ENCODE results near the gene FOXA2.
A peak's percentile ranks its signal among the peaks of the same experiment; 100 is the strongest.

The FOXA2 gene

GRCh38 chr20:22586645-22587310 lies 2.4 kb upstream of the FOXA2 start:
- H3K79me2 ChIP-seq (ENCODE audit: control insufficient read depth, low read length): no peaks in the 10 kb centered on the region
- no peaks in the 10 kb centered on the region for H3K36me3 ChIP-seq (ENCODE audit: control insufficient read depth, low read length)
- H3K4me3 ChIP-seq (ENCODE audit: low read length): no peak overlapping the region
- H3K4me1 ChIP-seq (ENCODE audit: control insufficient read depth, low read length): no peaks in the 10 kb centered on the region
- H3K27ac ChIP-seq (ENCODE audit: low read depth, low read length): no peak overlapping the region
- H3K27me3 ChIP-seq (ENCODE audit: control insufficient read depth, low read length): no peaks in the 10 kb centered on the region
- no peaks in the 10 kb centered on the region for H3K9me2 ChIP-seq (replicated peaks; ENCODE audit: control insufficient read depth, low read length)
- H3K9me3 ChIP-seq (ENCODE audit: control insufficient read depth, insufficient read depth, low read length): no peaks in the 10 kb centered on the region; the same call in 1 of the 2 replicates
- no peaks in the 10 kb centered on the region for H4K20me1 ChIP-seq (ENCODE audit: control insufficient read depth, insufficient read depth, low read depth, low read length)
- H3F3A ChIP-seq (ENCODE audit: control insufficient read depth, insufficient read depth): no peaks in the 10 kb centered on the region
- TF ChIP-seq EZH2phosphoT487 (IDR thresholded peaks at IDR 0.05; ENCODE audit: borderline replicate concordance, low read length): no peak
- TF ChIP-seq CTCF (IDR thresholded peaks at IDR 0.05; ENCODE audit: low read depth, low read length, poor library complexity, severe bottlenecking): peak; percentile 28
- no peak overlapping the region for H3K4me2 ChIP-seq (ENCODE audit: low read length)

- no peak overlapping the region for H3K4me3 ChIP-seq (ENCODE audit: low read length)
- no peaks in the 10 kb centered on the region for H3K27me3 ChIP-seq (ENCODE audit: control insufficient read depth, low read length)
- no peaks in the 10 kb centered on the region for H4K20me1 ChIP-seq (ENCODE audit: control insufficient read depth, insufficient read depth, low read depth, low read length)
- no peaks in the 10 kb centered on the region for H3K9me2 ChIP-seq (replicated peaks; ENCODE audit: control insufficient read depth, low read length)
- H3K27ac ChIP-seq (ENCODE audit: low read depth, low read length): no peak overlapping the region
- no peaks in the 10 kb centered on the region for H3F3A ChIP-seq (ENCODE audit: control insufficient read depth, insufficient read depth)
- TF ChIP-seq EZH2phosphoT487 (IDR thresholded peaks at IDR 0.05; ENCODE audit: borderline replicate concordance, low read length): no peak
- TF ChIP-seq CTCF (IDR thresholded peaks at IDR 0.05; ENCODE audit: low read depth, low read length, poor library complexity, severe bottlenecking): no peak
- no peaks in the 10 kb centered on the region for H3K36me3 ChIP-seq (ENCODE audit: control insufficient read depth, low read length)
- no peaks in the 10 kb centered on the region for H3K4me1 ChIP-seq (ENCODE audit: control insufficient read depth, low read length)
- H3K9me3 ChIP-seq (ENCODE audit: control insufficient read depth, insufficient read depth, low read length): no peaks in the 10 kb centered on the region; the same call in 1 of the 2 replicates
- no peaks in the 10 kb centered on the region for H3K79me2 ChIP-seq (ENCODE audit: control insufficient read depth, low read length)
- no peak overlapping the region for H3K4me2 ChIP-seq (ENCODE audit: low read length)
Measured at GRCh38 chr20:22585786-22586493, 1.6 kb upstream of the FOXA2 start.

- H3K79me2 ChIP-seq (ENCODE audit: control insufficient read depth, low read length): no peaks in the 10 kb centered on the region
- no peaks in the 10 kb centered on the region for H3K27me3 ChIP-seq (ENCODE audit: control insufficient read depth, low read length)
- H3K27ac ChIP-seq (ENCODE audit: low read depth, low read length): no peak overlapping the region
- H3K4me1 ChIP-seq (ENCODE audit: control insufficient read depth, low read length): no peaks in the 10 kb centered on the region
- no peaks in the 10 kb centered on the region for H3F3A ChIP-seq (ENCODE audit: control insufficient read depth, insufficient read depth)
- no peaks in the 10 kb centered on the region for H3K36me3 ChIP-seq (ENCODE audit: control insufficient read depth, low read length)
- no peaks in the 10 kb centered on the region for H4K20me1 ChIP-seq (ENCODE audit: control insufficient read depth, insufficient read depth, low read depth, low read length)
- H3K9me3 ChIP-seq (ENCODE audit: control insufficient read depth, insufficient read depth, low read length): no peaks in the 10 kb centered on the region; the same call in 1 of the 2 replicates
- TF ChIP-seq EZH2phosphoT487 (IDR thresholded peaks at IDR 0.05; ENCODE audit: borderline replicate concordance, low read length): no peak
- no peak for TF ChIP-seq CTCF (IDR thresholded peaks at IDR 0.05; ENCODE audit: low read depth, low read length, poor library complexity, severe bottlenecking)
- H3K4me2 ChIP-seq (ENCODE audit: low read length): no peak overlapping the region
- no peak overlapping the region for H3K4me3 ChIP-seq (ENCODE audit: low read length)
- H3K9me2 ChIP-seq (replicated peaks; ENCODE audit: control insufficient read depth, low read length): no peaks in the 10 kb centered on the region
Measured at GRCh38 chr20:22584922-22585785, 782 bp upstream of the FOXA2 start.

Measured in DOHH2 (cell line).